Stimulated activated CD4-positive, alpha-beta T cell treated with anti-CD3 and anti-CD28 coated beads, Interleukin-15, amount 100 ng/mL, for 1 hour (primary cell): ENCODE data around the gene ZBTB16.

Experiments used
- DNase-seq, 2 donors: peaks; one replicate each; pipeline ENCODE4 v3.0.0-alpha.2; 2020; ENCODE audit warnings: low read depth in 1 of 2, low spot score in 1 of 2

The ZBTB16 gene

DNA sequence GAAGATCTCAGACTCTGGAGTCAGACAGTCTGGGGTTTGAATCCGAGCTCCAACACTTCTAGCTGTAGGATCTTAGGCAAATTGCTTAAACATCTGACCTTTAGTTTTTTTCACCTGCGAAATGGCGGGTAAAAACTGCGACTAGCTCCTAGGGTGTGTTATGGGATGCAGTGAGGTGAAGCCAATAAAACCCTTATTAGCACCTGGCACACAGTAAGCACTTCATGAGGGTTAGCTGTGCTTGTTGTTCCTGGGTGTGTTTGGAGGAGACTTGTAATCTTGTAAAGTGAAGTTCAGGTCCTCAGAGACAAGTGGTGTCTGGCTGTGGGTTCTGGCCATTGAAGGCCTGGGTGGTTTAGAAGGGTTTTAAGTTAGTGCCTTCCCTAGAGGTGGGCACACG lies 68.9 kb downstream of the ZBTB16 start:
- DNase-seq, result no peak

DNA sequence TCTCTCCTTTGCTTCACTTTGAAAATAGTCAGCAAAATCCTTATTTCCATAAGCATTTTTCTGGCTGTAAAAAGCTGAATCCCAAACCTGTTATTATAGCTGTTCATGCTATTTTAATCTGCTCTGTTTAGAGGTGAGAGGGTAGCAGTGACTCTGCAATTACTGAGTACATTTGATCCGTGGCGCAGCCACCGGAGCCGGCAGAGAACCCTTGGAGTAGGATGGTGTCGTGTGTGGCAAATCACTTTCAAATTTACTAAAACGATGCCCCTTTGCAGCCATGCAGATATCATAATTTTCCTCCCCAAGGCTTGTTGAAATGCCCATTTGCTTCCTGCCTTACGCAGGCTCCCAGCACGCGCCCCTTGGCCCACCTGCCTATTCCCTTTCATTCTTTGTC lies 69.6 kb downstream of the ZBTB16 start:
- DNase-seq, result no peak

DNA sequence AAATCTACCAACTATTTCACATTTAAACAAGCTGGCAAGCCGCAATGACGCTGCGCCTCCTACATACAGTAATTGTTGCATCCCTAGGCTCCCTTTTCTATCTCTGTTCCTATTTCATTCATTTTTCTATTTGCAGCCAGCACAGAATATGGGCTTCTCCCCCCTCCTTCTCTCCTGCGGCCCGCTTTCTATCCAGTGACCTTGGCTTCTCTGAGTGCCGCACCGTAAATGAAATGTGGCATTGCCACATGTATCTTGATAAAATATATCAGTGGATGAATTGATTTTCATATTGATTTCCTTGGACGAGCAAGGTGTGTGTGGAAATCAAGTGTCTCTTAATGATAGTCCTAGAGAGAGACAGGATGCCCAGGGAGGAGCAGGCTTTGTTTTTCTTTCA lies 70.2 kb downstream of the ZBTB16 start:
- DNase-seq, result no peak

DNA sequence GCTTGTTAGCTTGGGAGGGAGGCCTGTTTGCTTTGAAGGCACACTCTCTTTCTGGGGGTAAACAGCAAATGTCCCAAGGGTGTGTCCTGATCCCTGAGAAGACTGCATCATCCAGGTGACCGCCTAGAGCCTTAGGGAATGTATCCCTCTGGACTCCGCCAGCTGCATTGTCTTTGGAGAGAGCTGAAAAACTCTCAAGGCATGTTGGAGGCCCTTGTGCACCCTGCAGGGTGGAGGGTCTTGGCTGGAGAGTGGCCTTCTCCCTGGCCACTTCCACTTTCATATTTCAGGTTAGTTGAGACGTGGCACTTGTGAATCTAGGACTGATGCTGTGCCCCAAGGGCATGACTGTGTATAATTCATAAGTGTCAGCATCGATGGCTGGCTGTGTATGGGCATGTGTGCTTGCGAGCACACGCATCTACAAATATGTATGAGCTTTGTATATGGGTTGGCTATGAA lies 70.6 kb downstream of the ZBTB16 start:
- DNase-seq, result no peak

DNA sequence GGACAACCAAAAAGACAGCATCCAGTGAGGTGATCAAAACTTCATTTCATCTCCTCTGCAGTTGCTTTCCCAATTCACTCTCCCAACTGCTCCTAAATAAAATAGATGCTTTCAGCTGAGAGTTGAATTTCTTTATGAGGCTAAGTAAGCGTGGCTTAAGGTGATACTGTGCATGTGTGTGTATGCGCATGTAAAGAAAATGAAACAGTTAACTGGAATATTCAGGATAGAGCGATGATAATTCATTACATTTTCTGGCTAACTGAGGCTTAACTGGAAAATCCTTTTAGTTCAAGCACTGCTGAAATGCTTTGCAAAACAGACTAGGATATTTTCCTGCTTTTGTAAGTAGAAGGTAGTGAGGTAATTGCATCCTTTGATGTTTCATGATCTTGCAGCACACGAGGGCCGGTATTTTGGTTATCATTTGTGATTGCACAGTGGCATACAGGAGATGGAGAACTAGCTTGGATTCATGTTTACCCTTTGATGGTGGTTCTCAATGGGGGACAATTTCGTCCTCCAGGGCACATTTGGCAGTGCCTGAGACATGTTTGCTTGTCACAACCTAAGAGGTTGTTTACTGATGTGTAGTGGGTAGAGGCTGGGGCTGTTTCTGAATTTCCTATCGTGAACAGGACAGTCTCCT lies 71.2 kb downstream of the ZBTB16 start:
- no peak for DNase-seq

DNA sequence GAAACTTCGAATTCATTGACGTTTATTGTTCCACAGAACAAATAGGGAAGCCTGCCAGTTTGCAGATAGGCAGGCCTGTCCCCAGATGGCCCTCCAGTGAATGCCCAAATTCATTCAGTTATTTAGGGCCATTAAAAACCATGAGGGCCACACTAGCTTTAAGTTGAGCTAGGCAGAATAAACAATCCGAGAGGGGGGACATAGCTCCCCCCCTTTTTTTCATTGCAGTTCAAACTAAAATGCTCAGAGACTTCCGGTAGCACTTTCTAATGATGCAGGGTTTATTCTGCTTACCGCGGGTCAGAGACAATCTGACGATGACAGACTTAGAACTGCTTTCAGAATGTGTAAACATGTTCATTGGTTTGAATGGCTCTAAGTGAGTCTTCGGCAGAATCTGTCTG lies 72.0 kb downstream of the ZBTB16 start:
- no peak for DNase-seq

DNA sequence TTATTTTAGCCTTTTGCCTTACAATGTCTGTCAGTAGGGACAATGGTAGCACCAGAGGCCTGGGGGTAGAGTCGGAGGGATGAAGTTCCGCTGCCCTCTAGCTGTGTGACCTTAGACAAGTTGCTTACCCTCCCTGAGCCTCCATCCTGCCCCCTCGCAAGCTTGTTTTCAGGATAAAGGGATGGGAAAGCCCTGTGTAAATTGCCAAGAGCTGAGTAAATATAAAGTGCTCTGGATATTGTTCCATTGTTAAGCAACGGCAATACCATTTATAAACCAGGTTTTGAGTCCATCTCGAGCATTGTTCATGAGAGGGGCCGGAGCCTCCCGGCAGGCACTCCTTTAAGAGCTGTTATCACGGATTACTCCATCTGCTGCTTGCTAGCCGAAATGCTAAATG lies 72.9 kb downstream of the ZBTB16 start:
- DNase-seq, result no peak

DNA sequence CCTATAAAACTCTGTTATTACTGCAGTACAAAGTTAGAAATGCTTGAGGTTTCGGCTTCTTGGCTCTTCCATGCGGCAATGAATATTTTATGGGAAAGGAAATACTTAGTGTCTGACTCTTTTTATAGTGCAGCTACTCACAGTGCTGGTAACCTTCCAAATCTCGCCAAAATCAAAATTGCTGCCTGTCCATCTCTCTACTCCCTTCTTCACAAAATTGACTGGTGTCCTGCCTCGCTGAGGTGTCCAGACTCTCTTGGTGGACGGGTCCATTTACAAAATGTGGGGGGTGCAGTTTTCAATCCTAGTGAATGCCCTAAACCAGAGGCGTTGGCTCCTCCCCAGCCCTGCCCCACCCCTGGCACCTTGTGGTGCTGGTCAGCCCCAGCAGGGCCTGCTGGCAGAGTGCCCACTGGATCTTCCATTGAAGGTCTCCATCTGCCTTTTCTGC lies 73.5 kb downstream of the ZBTB16 start:
- no peak for DNase-seq

DNA sequence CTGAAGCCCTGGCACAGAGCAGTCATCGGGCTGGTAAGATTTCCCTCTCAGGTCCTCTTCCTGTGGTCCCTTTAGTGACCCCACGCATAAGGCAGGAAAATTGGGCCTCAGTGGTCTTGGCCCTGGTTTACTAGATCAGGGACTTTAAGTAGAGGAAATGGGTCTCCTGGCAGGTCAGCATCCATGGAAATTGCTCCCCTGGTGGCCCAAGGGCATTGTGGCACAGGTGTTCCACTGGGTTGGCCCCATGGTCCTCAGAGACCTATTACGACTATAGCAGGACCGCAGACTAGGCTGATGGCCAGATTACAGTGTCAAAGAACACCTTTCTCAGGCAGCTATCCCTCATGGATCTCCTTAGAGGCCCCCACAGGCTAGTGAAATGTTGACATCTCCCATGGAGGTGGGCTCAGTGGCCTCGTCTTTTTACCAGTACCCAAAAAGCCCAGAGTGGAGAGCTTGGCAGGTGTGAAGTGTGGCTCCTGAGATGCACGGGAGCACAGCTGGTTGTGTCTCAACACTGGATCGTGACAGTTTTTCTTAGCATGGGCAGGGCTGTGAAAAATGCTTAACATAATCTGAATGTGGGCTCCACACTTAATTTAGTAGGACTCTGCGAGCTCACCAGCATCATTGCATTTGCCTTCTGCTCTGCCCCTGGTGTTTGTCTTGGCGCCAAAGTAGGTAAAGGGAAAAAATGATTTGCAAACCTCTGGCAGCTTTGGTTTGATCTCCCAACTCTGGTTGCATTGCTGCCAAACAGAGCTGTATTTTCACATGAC lies 74.2 kb downstream of the ZBTB16 start:
- DNase-seq, result no peak

DNA sequence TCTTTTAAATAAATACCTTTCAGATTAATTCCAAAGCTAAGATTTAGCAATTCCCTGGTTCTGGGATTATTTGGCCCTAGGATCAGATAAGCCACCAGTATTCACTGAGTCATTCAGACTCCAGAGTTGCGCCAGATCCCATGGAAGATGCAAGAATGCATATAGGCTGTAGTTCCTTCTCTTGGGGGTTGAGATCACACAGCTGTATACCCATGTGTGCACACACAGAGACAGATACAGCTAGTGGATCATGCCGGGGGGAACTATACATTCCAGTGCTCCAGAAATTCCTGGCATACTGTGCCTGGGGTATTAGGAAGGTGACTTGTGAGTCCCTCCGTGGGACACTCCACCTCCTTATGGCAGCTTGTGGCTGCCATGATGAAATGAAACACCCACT lies 75.4 kb downstream of the ZBTB16 start:
- DNase-seq, result no peak

DNA sequence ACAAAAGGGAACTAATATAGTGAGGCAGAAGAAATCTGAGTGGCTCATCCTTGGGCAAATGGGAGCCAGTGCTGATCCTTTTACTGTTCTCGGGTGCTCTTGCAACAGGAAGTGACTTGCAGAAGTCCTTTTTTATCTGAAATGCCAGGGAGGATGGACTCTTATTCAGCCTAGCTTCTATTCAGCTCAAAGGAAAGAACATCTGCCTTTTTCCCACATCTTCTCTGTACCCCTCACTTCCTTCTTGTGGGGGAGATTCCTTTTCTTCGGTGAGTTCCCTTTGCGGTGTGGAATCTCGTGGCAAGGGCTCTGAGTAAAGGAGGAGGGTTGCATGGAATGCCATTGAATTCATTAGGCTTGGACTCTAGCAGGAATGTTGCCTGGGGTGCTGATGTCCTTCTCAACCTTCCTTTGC lies 76.2 kb downstream of the ZBTB16 start:
- no peak for DNase-seq

DNA sequence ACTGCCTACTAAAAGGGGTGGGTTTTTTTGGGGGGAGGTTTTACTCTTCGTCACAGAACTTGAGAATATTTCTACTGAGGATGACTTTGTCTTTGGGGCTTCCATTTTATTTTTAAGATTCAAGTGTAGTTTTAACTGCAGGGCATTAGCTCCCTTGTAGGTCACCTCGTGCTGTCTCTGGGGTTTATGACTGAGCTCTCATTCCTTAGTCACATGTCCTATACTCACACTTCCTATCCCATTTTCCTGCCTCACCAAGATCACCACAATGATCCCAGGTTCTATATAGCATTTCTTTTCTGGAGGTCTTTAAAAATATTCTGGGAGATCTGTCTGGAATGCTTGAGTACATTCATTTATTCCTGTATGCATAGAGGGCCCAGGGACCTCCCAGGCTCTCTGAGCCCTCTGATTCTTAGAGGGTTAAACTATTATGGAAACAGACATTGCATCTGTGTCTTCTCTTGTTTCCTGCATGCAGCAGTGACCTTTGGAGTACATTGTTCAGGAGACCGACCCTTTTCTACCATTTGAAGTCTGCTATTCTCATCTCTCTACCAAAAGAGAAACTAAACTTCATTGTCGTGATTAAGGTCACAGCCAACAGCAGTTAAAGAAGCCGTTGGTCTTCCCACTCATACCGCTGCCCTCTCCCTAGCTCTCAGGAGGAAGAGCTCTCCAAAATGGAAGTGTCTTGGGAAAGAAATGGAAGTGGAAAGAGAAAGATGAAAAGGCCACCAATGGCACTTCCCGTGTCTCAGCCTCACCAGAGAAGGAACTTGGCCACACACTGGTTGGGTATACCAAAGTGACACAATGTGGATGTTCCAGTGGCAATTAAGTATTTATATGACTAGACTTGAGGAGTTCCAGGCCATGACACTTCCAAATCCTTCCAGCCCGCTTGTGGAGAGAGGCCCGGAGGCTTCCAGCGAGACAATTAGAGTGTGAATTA lies 77.5 kb downstream of the ZBTB16 start:
- no peak for DNase-seq

DNA sequence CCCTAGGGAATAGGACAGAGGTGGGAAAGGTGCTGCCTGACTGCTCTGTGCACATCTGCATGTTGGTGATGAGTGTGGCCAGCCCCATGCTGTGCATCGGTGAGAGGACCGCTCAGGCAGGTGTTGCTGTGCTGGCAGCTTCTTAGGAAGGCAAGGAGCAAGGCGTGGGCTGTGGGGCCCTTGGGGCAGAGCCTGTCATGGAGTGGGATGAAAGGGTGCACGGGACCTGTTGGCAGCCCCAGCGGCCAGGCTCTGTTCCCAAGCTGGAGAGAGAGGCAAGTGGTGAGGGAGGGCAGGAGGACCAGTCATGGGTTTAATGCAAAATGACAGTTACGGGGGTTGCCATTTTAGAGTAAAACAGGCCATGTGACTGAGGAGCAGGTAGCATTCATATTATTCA lies 78.3 kb downstream of the ZBTB16 start:
- no peak for DNase-seq

DNA sequence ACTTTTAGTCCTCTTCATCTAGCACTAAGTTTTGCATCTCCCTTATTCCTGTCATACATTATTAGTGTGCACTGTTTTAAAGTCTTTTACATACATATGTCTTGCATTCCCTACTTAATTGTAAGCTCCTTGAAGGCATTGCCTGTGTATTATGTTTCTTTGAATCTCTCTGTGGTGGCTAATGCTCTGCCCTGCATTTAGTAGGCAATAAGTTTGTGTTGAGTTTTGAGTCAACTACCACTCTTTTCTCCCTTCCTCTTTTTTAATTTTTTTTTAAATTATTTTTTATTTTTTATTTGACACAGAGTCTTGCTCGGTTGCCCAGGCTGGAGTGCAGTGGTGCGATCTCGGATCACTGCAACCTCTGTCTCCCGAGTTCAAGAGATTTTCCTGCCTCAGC lies 78.9 kb downstream of the ZBTB16 start:
- no peak for DNase-seq

DNA sequence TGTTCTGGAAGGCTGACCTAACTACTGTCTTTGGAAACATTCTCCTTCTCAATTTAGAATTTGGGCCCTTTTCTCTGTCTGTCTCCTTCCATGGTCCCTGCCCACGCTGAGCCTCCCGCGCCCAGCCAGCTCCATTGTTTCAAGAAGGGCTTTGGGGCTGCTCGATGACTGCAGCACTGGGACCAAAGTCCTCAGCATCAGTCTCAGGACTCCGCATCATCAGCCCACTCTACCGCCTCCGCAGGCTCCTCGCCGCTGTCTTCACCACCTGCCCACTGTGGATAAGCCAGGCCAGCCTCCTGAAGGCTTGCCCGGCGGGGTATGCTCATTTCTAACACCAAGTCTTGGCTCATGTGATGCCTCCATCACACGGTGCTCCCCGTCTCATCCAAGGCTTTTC lies 81.3 kb downstream of the ZBTB16 start:
- DNase-seq, result no peak

DNA sequence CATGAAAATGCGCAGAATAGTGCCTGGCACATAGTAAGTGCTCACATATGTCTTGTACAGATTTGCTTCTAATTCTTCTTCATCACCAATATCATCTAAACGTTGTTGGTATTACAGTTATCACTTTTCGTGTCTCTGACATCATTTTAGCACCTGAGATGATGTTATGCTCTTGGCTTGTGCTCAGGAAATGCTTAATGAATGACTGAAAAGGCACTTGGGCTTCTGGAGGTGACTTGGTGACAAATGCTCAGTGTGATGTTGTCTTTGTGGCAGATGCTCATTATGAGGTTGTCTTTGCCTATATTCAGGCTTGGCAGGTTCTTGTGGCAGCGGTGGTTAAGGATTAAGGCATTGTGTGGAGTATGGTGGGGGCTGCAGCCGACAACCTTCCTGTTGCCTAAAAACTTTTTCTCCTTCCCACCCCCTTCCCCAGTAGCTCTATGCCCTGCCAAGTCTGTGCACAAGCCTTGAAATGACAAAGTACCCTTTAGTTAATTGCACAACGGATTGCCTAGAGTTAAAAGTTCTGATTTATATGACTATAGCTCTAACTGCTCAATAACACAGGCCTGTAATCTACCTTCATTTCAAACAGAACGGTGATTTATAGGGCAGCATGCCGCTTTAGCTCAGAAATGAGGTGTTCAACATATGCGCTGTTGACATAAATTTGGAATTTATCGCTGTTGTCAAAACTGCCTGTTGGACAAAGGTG lies 82.5 kb downstream of the ZBTB16 start:
- no peak for DNase-seq

DNA sequence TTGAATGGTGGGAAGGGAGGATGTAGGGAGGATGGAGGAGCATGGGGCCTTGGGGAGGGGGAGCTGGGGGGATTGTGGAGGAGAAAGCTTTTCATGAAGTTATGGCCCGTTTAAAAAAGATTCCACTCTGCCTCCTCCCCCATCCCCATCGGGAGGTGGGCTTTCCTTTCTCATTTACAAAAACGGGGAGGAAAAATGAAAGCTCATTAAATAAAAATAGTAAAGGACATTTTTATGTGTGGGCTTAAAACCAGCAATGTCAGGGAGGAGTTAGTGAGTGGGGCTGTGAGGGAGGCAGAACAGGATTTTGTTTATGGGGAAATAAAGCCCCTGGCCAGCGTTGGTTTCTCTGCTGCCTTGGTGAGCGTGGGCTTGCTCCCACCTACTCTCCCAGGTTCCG lies 83.2 kb downstream of the ZBTB16 start:
- no peak for DNase-seq

DNA sequence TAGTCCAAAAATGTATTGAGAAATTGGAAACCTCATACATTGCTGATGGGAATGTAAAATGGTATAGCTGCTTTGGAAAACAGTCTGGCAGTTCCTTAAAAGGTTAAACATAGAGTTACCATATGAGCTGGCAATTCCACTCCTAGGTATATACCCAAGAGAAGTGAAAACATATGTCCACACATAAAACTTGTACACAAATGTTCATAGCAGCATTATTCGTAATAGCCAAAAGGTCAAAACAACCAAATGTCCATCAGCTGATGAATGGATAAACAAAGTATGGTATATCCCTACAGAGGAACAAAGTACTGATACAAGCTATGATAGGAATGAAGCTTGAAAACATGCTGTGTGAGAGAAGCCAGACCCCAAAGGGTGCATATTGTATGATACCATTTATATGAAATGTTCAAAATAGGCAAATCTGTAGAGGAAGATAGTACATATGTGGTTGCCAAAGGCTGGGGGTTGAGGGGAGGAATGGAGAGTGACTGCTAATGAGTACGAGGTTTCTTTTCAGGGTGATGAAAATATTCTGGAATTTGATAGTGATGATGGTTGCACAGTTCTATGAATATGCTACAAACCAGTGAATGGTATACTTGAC lies 85.8 kb downstream of the ZBTB16 start:
- DNase-seq, result no peak

DNA sequence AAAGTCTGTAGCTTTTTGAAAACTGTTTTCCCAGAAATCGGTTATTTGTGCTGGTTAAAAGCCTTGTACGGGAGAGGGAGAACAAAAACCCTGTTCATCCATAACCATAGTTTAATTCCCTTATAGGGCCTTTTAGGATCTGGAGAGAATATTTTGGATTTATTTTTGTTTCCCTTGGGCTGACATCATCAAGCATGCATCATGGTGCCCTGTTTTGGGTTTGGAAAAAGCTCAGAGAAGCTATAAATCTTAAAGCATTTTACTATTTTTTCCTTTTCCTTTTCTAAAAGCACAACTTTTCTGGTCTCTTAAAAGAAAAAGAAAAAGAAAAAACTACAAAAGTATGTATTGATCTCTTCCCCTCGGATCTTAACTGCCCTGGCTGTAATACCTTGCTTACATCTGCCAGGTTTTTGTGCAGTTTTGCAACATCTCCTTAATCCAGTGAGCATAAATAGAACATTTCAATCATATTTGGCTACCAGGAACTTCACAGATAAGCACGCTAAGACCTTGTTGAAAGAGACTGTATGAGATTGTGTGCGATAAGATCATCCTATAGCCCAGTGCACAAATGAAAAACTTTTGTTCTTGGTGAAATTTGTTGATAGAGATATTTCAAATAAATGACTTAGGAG lies 88.0 kb downstream of the ZBTB16 start:
- DNase-seq, result no peak

DNA sequence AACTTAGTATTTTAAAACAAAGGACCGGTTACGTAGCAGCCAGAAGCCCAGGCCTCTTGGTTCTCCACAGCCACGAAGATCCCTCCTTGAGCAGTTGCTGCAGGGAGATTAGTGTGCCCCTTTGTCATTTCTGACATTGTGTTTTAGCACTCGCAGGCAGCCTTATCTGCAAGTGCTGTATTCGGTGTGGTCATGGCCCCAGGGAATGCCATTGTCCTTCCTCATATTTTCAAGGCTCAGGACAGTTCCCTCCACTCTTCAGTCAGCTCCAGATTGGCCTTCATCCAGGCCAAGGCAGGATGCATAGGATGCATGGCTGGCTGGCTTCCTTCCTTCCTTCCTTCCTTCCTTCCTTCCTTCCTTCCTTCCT lies 88.5 kb downstream of the ZBTB16 start:
- no peak for DNase-seq
